ENCODE data around the gene RAD51B.

The RAD51B gene

DNA sequence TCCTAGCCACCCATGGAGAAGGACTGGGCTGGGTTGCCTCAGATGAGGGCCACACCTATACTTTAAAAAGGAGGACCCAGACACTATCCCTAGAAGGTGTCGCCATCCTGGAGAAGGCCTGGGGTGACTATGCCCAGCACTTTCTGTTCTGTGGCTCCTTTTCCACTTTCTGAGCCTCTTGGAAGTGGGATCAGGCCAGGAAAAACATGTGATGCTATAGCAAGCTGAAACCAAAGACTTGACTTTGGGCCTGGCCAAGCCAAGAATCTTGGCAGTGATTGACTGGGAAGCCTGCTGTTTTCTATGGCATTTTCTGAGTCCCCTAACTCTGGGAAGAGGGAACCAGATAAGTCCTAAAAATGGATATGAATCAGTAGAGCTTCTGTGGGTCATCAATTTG, 641.0 kb downstream of the RAD51B start:
- no peaks in the 10 kb centered on the region for H3K27me3 Mint-ChIP-seq
- H3K4me3 Mint-ChIP-seq: no peak overlapping the region
- ATAC-seq (ENCODE audit: low read depth) (no peak), DNase-seq (ENCODE audit: low spot score in 2 of 2) (no peak)
- H3K27ac Mint-ChIP-seq: no peak overlapping the region
- peaks cover 5% of the 10 kb centered on the region for H3K9me3 Mint-ChIP-seq
- H3K4me1 Mint-ChIP-seq: peaks cover 7% of the 10 kb centered on the region
- H3K36me3 Mint-ChIP-seq: peaks cover 1% of the 10 kb centered on the region

DNA sequence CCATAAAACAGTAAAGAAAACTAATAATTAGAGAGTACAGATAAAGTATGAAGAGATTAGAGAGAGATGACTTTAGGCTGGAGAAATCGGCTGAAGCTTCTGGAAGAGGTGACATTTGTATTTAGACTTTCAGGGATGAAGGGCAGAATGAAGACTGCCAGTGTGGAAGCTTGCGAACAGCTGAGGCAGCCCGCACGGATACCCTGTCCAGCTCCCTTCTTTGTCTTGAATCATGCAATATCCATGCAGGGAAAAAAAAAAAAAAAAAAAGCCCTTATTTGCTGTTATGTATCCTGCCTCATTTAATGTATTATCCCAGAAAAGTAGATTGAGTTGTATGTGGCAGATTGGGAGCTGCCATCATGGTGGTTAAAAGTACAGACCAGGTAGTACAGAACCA, 641.5 kb downstream of the RAD51B start:
- ATAC-seq (ENCODE audit: low read depth) (no peak), DNase-seq (ENCODE audit: low spot score in 2 of 2) (no peak)
- Mint-ChIP-seq H3K9me3 (peaks cover 1% of the 10 kb centered on the region), H3K27me3 (no peaks in the 10 kb centered on the region), H3K4me3 (no peak overlapping the region), H3K4me1 (peaks cover 7% of the 10 kb centered on the region), H3K36me3 (peaks cover 1% of the 10 kb centered on the region), H3K27ac (no peak overlapping the region)

DNA sequence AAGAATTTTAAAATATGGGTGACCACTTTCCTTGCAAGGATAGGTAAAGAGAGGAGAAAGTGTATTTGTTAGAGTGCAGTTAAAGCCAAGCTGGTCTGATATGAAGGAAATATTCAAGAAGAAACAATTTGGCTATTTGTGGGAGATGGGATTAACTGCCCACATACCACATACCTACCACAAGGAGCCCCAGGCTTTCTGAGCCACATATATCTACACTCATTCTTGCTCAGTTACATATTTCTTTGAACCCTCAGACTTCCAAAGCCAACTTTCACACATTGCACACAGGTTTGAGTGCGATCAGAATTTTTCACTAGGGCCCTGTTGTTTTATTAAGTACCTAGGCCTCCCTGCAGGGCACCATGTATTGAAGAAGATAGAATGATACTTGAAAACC, 643.1 kb downstream of the RAD51B start:
- no peaks in the 10 kb centered on the region for H3K27me3 Mint-ChIP-seq

DNA sequence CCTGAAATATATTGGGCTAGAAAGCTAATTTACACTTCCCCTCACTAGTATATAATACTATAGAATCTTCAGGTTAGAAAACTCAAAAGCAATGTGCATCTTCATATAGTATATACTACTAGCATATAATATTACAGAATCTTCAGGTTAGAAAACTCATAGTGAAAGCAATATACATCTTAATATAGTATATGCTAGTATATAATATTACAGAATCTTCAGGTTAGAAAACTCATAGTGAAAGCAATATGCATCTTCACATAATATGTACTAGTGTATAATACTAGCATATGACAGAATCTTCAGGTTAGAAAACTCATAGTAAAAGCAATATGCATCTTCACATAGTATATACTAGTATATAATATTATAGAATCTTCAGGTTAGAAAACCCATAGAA, 643.7 kb downstream of the RAD51B start:
- DNase-seq (ENCODE audit: low spot score in 2 of 2): no peak
- Mint-ChIP-seq H3K36me3 (peaks cover 4% of the 10 kb centered on the region), H3K9me3 (peaks cover 1% of the 10 kb centered on the region), H3K27ac (peak overlapping the region; percentile 40), H3K4me3 (no peak overlapping the region), H3K27me3 (no peaks in the 10 kb centered on the region), H3K4me1 (peaks cover 12% of the 10 kb centered on the region)
- ATAC-seq (ENCODE audit: low read depth): no peak

More for the DNA sequence above, 643.1 kb downstream of the RAD51B start:
- Mint-ChIP-seq H3K9me3 (peaks cover 1% of the 10 kb centered on the region), H3K36me3 (peaks cover 1% of the 10 kb centered on the region), H3K27ac (peak overlapping the region; percentile 40), H3K4me3 (no peak overlapping the region), H3K4me1 (peaks cover 9% of the 10 kb centered on the region)
- ATAC-seq (ENCODE audit: low read depth): no peak
- no peak for DNase-seq (ENCODE audit: low spot score in 2 of 2)

DNA sequence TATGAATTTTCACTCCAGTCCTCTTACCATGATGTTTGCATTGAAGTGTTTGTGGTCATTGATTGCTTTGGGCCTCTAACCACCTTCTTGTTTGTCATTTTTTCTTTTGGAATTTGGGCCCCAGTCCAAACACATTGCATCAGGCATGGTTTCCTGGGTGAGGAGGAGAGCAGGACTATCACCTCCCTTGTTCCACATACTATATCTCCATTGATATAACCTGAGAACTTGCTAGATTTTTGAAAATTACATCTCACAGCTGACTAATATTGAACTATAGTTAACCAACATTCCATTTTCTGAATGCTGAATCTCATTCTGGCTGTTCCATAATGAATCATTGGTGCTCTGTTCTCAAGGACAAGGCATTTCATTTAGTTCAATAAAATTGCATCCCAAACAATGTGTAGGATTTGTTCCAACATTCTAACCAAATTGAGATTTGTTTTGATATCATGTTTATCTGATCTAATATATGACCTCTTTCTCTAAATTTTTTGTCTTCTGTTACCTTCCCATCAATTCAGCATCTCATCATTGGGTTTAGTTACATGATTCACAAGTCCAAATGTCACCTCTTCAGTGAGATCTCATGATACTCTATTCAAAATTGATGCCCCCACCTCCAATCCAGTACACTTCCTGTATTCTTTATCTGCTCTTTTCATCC, 644.3 kb downstream of the RAD51B start:
- H3K9me3 Mint-ChIP-seq: peaks cover 1% of the 10 kb centered on the region
- no peak for DNase-seq (ENCODE audit: low spot score in 2 of 2)
- no peaks in the 10 kb centered on the region for H3K27me3 Mint-ChIP-seq
- no peak overlapping the region for H3K4me3 Mint-ChIP-seq
- H3K4me1 Mint-ChIP-seq: peaks cover 16% of the 10 kb centered on the region
- no peak overlapping the region for H3K27ac Mint-ChIP-seq
- H3K36me3 Mint-ChIP-seq: peaks cover 5% of the 10 kb centered on the region
- ATAC-seq (ENCODE audit: low read depth): no peak

DNA sequence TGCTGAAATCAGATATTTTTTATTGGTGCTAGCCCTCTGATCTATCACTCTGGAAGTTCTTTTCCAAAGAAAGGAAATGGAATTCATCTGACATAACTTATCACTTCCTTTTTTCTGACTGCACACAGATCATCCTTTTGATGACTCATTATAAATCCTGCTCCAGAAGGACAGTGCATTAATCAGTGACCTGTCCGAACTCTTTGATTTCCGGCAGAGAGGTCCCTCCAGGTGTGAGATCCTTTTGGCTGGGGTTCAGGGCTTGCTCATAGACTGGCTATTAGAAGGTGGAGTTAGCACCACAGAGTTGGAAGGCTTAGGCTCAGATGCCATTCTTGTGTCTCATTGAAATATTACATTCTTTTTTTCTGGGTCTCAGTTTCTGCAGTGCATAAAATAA, 645.1 kb downstream of the RAD51B start:
- DNase-seq (ENCODE audit: low spot score in 2 of 2) (no peak), ATAC-seq (ENCODE audit: low read depth) (no peak)
- H3K4me3 Mint-ChIP-seq: no peak overlapping the region
- peaks cover 14% of the 10 kb centered on the region for H3K4me1 Mint-ChIP-seq
- peaks cover 1% of the 10 kb centered on the region for H3K9me3 Mint-ChIP-seq
- H3K36me3 Mint-ChIP-seq: peaks cover 6% of the 10 kb centered on the region
- H3K27me3 Mint-ChIP-seq: no peaks in the 10 kb centered on the region
- no peak overlapping the region for H3K27ac Mint-ChIP-seq

DNA sequence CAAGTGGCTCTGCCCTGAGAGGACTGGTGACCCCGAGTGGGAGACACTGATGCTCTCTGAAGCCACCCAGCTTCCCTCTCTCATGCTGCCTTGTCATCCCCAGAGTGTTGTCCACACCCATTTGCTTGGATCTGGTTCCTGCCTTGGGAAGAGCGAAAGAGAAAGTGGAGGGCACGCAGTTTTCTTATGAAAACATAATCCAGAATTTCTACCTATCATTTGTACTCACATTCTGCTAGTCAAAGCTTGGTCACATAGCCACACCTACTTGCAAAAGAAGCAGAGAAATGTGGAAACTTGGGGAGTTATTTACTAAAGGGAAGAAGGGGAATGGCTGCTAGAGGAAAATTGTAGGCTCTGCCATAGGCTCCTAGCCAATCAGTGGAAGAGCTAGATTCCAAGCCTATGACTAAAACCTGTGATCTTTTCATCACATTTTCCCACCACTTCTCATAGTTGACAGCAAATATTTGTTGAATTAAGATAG, 647.0 kb downstream of the RAD51B start:
- DNase-seq (ENCODE audit: low spot score in 2 of 2): no peak
- Mint-ChIP-seq H3K4me3 (no peak overlapping the region), H3K9me3 (peaks cover 2% of the 10 kb centered on the region), H3K27me3 (no peaks in the 10 kb centered on the region), H3K27ac (no peak overlapping the region), H3K4me1 (peaks cover 27% of the 10 kb centered on the region), H3K36me3 (peaks cover 9% of the 10 kb centered on the region)
- no peak for ATAC-seq (ENCODE audit: low read depth)

DNA sequence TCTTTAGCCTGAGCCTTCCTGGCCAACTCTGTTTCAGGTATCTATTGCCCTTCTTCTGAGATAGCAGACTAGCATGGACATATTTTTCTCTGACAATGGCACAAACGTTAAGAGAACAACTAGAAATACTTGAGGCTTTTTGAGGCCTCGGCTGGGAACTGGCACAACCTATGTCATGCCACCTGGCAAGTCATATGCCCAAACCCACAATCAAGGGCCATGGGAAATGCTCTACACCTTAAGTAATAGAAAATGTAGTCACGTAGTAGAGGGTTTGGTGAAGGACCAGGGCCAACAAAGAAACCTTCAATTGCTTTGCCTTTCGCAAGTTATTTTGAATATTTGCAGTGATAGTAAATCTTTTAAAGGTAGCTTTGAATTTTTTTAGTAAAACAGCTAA, 647.8 kb downstream of the RAD51B start:
- Mint-ChIP-seq H3K4me3 (no peak overlapping the region), H3K27ac (no peak overlapping the region), H3K36me3 (peaks cover 11% of the 10 kb centered on the region), H3K27me3 (no peaks in the 10 kb centered on the region), H3K4me1 (peaks cover 35% of the 10 kb centered on the region), H3K9me3 (peaks cover 2% of the 10 kb centered on the region)
- no peak for DNase-seq (ENCODE audit: low spot score in 2 of 2)
- ATAC-seq (ENCODE audit: low read depth): no peak

DNA sequence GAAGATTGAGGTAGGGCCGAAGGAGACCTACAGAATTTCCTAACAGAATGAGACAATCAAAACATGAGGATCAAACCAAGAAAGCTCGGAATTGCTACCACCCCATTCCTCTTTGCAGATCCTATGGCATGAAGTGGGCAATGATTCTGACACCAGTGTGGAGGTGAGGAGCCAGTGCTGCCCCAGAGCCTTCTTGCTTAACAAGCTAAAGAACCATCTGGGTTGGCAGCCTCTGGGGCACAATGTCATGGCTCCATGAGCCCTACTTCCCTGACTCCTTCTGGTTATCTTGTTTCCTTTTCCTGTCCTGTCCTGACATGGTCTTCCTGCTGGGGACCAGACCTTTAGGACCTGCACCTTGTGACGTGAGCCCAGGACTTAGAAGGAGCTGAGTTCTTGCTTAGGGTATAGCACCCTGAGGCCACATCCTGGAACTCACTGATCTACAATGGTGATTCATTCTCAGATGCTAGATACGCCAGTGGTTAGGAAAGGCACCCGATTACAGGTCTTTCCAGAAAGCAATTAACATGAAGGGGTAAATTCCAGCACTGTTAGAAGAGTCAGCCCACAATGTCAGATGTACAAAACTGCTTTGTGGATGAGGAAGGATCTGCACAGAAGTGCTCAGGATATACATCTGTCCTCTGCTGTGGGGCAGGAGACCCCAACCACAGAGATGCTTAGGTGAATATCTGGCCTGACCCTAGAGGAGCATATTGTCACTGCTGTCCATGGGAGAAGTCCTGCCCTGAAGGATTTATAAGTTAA, 649.0 kb downstream of the RAD51B start:
- H3K36me3 Mint-ChIP-seq: peaks cover 12% of the 10 kb centered on the region
- ATAC-seq (ENCODE audit: low read depth) (no peak), DNase-seq (ENCODE audit: low spot score in 2 of 2) (no peak)
- H3K27me3 Mint-ChIP-seq: no peaks in the 10 kb centered on the region
- H3K4me1 Mint-ChIP-seq: peaks cover 46% of the 10 kb centered on the region
- peaks cover 2% of the 10 kb centered on the region for H3K9me3 Mint-ChIP-seq
- no peak overlapping the region for H3K27ac Mint-ChIP-seq
- H3K4me3 Mint-ChIP-seq: no peak overlapping the region

DNA sequence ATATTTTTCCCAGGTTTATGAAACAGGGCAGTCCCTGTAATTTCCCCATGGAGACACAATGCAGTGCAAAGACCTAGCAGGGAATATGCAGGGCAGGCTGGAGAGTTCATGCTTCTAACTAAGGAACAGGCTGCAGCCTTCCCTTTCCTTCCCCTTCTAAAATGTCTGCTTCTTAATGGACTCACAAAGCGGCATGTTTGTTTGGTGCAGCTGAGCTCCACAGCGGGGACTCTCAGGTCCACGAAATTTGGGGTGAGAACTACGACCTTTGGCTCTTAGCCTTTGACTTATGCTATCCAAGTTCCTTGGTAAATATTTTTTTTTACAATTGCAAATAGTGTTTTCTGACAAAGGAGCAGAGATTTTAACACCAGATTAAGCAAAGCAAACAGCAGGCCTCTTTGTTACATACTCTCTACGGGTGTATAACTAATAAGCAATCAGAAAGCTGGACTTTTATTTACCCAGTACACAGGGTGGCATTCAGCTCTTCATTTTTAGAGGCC, 649.7 kb downstream of the RAD51B start:
- H3K27ac Mint-ChIP-seq: no peak overlapping the region
- ATAC-seq (ENCODE audit: low read depth) (no peak), DNase-seq (ENCODE audit: low spot score in 2 of 2) (no peak)
- H3K36me3 Mint-ChIP-seq: peaks cover 10% of the 10 kb centered on the region
- H3K9me3 Mint-ChIP-seq: peaks cover 1% of the 10 kb centered on the region
- peaks cover 47% of the 10 kb centered on the region for H3K4me1 Mint-ChIP-seq
- no peak overlapping the region for H3K4me3 Mint-ChIP-seq
- H3K27me3 Mint-ChIP-seq: no peaks in the 10 kb centered on the region

DNA sequence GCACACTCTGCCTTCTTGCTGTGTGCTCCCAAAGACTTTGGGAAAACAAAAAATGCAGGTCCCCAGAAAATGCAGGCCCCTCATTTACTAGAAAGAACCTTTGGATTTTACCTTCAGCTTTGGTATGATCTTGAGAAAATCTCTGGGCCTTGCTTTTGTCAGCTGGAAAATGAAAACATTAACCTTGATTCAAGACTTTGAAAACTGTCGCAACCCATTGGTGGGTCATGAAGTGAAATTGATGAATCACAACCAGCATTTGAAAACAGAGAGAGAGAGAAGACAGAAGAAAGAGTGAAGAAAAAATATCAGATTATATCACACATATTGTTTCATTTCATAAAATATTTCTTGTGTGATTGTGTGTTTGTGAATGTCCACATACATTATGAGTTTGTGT, 650.8 kb downstream of the RAD51B start:
- Mint-ChIP-seq H3K4me3 (no peak overlapping the region), H3K9me3 (peaks cover 1% of the 10 kb centered on the region), H3K27me3 (no peaks in the 10 kb centered on the region), H3K4me1 (peaks cover 50% of the 10 kb centered on the region), H3K27ac (peak overlapping the region; percentile 83), H3K36me3 (peaks cover 10% of the 10 kb centered on the region)
- no peak for DNase-seq (ENCODE audit: low spot score in 2 of 2)
- ATAC-seq (ENCODE audit: low read depth): no peak

DNA sequence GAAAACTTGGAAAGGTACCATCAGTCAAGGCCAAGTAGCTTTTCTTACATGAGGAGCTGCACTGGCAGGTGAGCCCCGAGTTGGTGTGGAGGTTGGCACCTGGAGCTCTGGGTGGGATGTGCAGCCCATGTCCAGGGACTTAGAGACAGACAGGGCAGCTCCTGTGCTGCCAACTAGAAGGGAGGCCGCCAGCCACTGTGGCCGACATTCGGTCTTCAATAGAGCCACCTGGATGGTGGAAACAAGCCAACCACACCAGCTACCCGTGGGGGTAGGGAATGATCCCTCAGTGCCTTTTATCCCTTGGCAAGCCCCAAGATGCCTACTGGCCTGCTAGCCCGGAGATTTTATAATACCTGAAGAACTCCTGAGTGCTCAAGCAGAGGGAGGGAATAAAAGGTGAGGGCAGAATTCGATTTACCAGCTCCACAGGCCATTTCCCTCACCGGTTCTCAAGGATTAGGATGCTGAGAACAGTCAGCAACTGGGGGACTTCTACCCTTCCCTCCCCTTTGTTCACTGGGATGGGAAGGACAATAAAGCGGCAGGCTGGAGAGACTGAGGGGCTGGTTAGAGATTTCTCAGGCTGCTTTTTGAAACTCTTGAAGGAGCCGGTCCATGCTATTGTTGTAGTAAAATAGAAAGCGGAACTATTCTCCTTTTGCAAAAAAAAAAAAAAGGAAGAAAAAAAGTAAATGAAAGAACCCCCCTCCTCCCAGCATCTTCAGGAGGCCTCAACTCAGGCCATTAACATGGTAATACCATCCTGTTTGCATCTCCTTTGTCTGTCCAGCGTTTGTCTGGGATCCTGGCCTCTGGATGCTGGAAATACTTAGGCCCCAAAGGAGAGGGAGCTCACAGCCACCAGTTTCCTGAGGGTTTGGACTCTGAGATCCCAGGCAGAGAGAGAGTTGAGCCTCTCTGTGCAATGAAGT, 651.7 kb downstream of the RAD51B start:
- peaks cover 56% of the 10 kb centered on the region for H3K4me1 Mint-ChIP-seq

DNA sequence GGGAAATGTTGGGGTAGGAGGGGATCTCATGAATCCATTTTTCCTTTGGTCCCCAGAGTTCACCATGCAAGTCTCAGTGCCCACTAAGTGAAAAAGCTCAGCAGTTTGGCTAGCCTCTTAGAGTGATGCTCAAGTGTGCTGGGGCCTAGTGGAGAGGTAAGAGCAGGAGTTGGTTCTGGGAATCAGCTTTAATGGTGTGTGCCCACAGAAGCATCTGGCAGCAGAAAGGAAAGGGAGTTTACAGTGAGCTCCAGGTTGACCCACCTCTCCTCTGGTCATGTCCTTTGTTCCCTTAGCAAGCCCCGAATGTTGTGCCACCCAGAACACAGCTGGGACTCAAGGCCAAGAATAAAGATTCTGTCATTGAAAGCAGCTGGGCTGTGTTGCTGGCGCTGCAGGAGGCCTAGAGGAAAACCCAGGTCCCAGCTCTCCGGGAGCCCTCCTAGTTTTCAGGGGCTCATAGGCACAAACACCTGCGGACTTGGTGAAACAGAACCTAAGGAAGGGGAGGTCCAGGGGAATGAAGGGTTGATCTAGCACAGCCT, 652.5 kb downstream of the RAD51B start:
- H3K9me3 Mint-ChIP-seq: peaks cover 1% of the 10 kb centered on the region
- H3K36me3 Mint-ChIP-seq: peaks cover 10% of the 10 kb centered on the region
- no peak for ATAC-seq (ENCODE audit: low read depth)
- DNase-seq (ENCODE audit: low spot score in 2 of 2): no peak
- no peaks in the 10 kb centered on the region for H3K27me3 Mint-ChIP-seq
- H3K4me3 Mint-ChIP-seq: no peak overlapping the region
- H3K27ac Mint-ChIP-seq: peak overlapping the region; percentile 83
- H3K4me1 Mint-ChIP-seq: peaks cover 61% of the 10 kb centered on the region

More for the DNA sequence above, 651.7 kb downstream of the RAD51B start:
- Mint-ChIP-seq H3K27ac (peak overlapping the region; percentile 83), H3K9me3 (peaks cover 1% of the 10 kb centered on the region), H3K27me3 (no peaks in the 10 kb centered on the region), H3K4me3 (peak overlapping the region; percentile 40), H3K36me3 (peaks cover 10% of the 10 kb centered on the region)
- ATAC-seq (ENCODE audit: low read depth): peak; percentile 79
- peak; percentile 27 for DNase-seq (ENCODE audit: low spot score in 2 of 2)

All from memory B cell (primary cell).